Fibroblast of villous mesenchyme (primary cell): ENCODE results near the gene C1QTNF12. TPM values are rescaled to one million over a fixed set of nuclear protein-coding genes. Genes with fewer than 3 reads are reported as not detected.

Experiments
- DNase-seq: peaks from one replicate; pipeline ENCODE4 v3.0.0-alpha.2; 2010; ENCODE audit warnings: low read depth
- H3K4me3 ChIP-seq: 2 replicates; pipeline ENCODE4 v1.5.1; 2011; ENCODE audit warnings: low read depth, mild to moderate bottlenecking, low read length
- CTCF ChIP-seq: IDR thresholded peaks from 2 replicates; pipeline ENCODE4 v1.5.1; 2012; ENCODE audit warnings: low read depth, mild to moderate bottlenecking, low read length; ENCODE audit not compliant: insufficient read depth
- total RNA-seq: library from RNA; depleted of rRNA; stranded (reverse); fragments of >200 nt; gene quantifications from 2 replicates; pipeline ENCODE4 v1.2.3, GENCODE V29; 2012

The C1QTNF12 gene
- total RNA-seq, 1 donor = 0.43 TPM

DNA sequence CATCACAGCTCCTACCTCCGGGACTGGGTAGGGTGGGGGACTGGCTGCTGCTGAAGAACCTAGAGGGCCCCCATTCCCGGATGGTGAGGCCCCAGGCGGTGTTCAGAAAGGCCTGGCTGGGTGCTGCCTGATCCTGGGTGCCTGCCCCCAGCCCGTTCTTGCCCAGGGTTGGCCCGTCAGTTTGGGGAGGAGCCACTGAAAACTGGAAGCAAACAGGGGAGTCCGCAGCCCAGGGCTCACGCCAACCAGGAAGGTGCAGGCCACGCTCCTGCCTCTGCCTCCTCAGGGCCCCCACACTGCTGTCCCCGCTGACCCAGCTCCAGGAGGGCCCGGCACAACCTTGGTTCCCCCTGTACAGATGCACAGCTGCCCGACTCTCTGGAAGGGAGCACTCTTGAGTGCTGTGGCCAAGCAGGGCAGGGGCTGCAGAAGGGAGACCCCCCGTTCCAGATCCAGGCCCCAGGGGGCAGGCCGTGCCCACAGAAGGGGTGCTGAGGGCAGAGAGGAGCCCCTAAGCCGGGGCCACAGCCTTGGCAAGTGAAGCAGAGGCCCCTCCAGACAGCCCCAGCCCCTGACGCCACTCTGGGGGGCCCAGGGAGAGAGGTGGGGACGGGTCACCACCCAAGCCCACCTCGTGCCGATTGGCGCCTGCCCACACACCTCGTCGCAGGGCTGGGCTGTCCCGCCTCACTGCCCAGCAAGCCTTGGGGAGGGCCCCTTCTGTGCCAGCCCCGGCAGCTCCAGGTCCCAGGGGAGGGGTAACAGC is 5.5 kb downstream of the C1QTNF12 start:
- no peak for TF ChIP-seq CTCF
- no peak for DNase-seq

GRCh38 chr1:1240348-1240732 is 6.2 kb downstream of the C1QTNF12 start:
- H3K4me3 ChIP-seq = no peak overlapping the region
- DNase-seq = no peak
- TF ChIP-seq CTCF = no peak

More for the DNA sequence above, 5.5 kb downstream of the C1QTNF12 start:
- no peak overlapping the region for H3K4me3 ChIP-seq

- H3K4me3 ChIP-seq = no peak overlapping the region
- DNase-seq = no peak
- no peak for TF ChIP-seq CTCF
These were observed 6.7 kb downstream of the C1QTNF12 start for GRCh38 chr1:1239614-1240347.

DNA sequence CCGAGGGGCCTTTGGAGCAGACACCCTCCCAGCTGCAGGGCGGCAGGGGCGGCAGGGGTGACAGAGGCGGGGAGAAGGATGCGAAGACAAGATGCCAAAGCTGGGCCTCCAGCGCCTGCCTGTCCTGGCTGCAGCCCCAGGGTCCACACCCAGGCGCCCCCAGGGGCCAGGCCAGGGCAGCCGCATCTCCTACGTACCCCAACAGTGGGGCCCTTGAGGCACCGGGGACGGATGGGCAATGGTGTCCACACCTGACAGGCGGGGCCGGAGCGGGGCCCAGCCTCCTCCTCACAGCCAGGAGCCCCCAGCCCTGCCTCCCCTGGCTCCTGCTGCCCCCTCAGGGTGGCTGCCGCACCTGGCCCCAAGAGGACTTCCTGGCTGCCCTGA is 7.3 kb downstream of the C1QTNF12 start:
- no peak overlapping the region for H3K4me3 ChIP-seq
- TF ChIP-seq CTCF = no peak
- DNase-seq = no peak

GRCh38 chr1:1238702-1239178 is 7.8 kb downstream of the C1QTNF12 start:
- no peak for TF ChIP-seq CTCF
- no peak overlapping the region for H3K4me3 ChIP-seq
- DNase-seq = no peak

- no peak for DNase-seq
- no peak overlapping the region for H3K4me3 ChIP-seq
- no peak for TF ChIP-seq CTCF
These were observed 8.4 kb downstream of the C1QTNF12 start for GRCh38 chr1:1237874-1238701.
